Measurements from ENCODE around the gene GEN1.

Gene GEN1

GRCh38 chr2:17754773-17755425, 961 bp downstream of the GEN1 start:
- no peak for DNase-seq

- no peak for DNase-seq
These were observed 2.7 kb downstream of the GEN1 start for GRCh38 chr2:17756668-17757067.

- DNase-seq: no peak
These were observed 3.4 kb downstream of the GEN1 start for GRCh38 chr2:17757321-17757720.

GRCh38 chr2:17758118-17758517, 4.2 kb downstream of the GEN1 start:
- DNase-seq: no peak

- DNase-seq: no peak
These were observed 5.9 kb downstream of the GEN1 start for GRCh38 chr2:17759805-17760204.

GRCh38 chr2:17762451-17762850, 8.5 kb downstream of the GEN1 start:
- no peak for DNase-seq

- DNase-seq: no peak
These were observed 9.8 kb downstream of the GEN1 start for GRCh38 chr2:17763641-17764333.

GRCh38 chr2:17765398-17765797, 11.5 kb downstream of the GEN1 start:
- no peak for DNase-seq

GRCh38 chr2:17768894-17769293, 15.0 kb downstream of the GEN1 start:
- no peak for DNase-seq

- DNase-seq: no peak
These were observed 18.0 kb downstream of the GEN1 start for GRCh38 chr2:17771956-17772355.

- DNase-seq: no peak
These were observed 18.6 kb downstream of the GEN1 start for GRCh38 chr2:17772532-17772931.

GRCh38 chr2:17780546-17780945, 26.6 kb downstream of the GEN1 start:
- no peak for DNase-seq

GRCh38 chr2:17781482-17781881, 27.5 kb downstream of the GEN1 start:
- no peak for DNase-seq

GRCh38 chr2:17786727-17787126, 32.8 kb downstream of the GEN1 start:
- DNase-seq: no peak

GRCh38 chr2:17788773-17789172, 34.8 kb downstream of the GEN1 start:
- no peak for DNase-seq

GRCh38 chr2:17790536-17790935, 36.6 kb downstream of the GEN1 start:
- no peak for DNase-seq

GRCh38 chr2:17791121-17791816, 37.3 kb downstream of the GEN1 start:
- DNase-seq: no peak

GRCh38 chr2:17791817-17792130, 37.8 kb downstream of the GEN1 start:
- DNase-seq: no peak

- DNase-seq: no peak
These were observed 38.6 kb downstream of the GEN1 start for GRCh38 chr2:17792515-17792914.

- DNase-seq: no peak
These were observed 39.4 kb downstream of the GEN1 start for GRCh38 chr2:17793296-17793695.

- no peak for DNase-seq
These were observed 39.9 kb downstream of the GEN1 start for GRCh38 chr2:17793803-17794354.

GRCh38 chr2:17795309-17795708, 41.4 kb downstream of the GEN1 start:
- no peak for DNase-seq

- DNase-seq: no peak
These were observed 44.4 kb downstream of the GEN1 start for GRCh38 chr2:17798338-17798737.

Measured in CD4-positive, alpha-beta T cell treated with Interleukin-17A for 1 hour (primary cell).